Limb (tissue), 2 donors: ENCODE results near the gene PTRHD1.
A peak's percentile ranks its signal among the peaks of the same experiment; 100 is the strongest.
"Not testable (repeated sequence)": the region's sequence is repeated elsewhere in the genome, so short reads cannot be mapped to it uniquely, and the experiment has no call there.

Source experiments
- DNase-seq, 2 donors: peaks; one replicate each; pipeline ENCODE4 v3.0.0-alpha.2; 2016; ENCODE audit errors: extremely low spot score in 2 of 2

Gene PTRHD1, protein sequence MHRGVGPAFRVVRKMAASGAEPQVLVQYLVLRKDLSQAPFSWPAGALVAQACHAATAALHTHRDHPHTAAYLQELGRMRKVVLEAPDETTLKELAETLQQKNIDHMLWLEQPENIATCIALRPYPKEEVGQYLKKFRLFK

DNA sequence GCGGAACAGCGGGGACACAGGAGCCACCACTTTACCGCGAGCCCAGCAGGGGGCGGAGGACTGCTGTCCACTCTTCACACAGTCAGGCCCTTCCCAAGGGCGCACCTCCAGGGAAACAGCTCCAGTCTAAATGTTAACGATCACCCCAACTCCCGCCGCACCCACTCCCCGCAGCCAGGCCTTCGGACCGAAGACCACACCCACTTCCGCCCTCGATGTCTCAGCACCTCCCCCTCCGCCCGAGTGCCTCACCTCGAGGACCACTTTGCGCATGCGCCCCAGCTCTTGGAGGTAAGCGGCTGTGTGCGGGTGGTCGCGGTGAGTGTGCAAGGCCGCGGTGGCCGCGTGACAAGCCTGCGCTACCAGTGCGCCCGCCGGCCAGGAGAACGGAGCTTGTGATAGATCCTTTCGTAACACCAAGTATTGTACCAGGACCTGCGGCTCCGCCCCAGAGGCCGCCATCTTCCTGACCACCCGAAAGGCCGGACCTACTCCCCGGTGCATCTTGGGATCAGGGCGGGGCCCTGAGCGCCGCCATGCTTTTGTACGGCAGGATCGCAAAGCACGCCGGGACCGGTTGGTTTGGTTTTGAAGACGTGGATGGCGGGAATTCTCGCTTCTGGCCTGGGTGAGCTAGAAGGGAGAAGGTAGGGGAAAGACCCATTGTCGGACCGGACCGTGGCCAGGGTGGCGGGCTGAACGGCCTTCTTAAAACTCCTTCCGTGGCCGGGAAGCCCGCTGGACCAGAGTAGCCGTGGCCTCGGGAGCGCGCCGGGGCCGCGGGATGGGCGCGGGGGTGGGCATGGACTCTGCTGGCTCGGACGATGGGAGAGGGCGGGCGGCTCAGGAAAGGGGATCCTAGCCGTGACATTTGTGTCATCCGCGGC is at the start of gene PTRHD1, which contains the start of gene CENPO:
TSS of gene PTRHD1 (minus strand) at position 518 of the 887 bp plus-strand sequence. CDS start at position 504, 14 bp downstream.
TSS of gene CENPO (plus strand) at position 552 of the 887 bp plus-strand sequence. CDS start 495 bp downstream, outside the sequence.
- peak; percentile 97 to 98 for DNase-seq

DNA sequence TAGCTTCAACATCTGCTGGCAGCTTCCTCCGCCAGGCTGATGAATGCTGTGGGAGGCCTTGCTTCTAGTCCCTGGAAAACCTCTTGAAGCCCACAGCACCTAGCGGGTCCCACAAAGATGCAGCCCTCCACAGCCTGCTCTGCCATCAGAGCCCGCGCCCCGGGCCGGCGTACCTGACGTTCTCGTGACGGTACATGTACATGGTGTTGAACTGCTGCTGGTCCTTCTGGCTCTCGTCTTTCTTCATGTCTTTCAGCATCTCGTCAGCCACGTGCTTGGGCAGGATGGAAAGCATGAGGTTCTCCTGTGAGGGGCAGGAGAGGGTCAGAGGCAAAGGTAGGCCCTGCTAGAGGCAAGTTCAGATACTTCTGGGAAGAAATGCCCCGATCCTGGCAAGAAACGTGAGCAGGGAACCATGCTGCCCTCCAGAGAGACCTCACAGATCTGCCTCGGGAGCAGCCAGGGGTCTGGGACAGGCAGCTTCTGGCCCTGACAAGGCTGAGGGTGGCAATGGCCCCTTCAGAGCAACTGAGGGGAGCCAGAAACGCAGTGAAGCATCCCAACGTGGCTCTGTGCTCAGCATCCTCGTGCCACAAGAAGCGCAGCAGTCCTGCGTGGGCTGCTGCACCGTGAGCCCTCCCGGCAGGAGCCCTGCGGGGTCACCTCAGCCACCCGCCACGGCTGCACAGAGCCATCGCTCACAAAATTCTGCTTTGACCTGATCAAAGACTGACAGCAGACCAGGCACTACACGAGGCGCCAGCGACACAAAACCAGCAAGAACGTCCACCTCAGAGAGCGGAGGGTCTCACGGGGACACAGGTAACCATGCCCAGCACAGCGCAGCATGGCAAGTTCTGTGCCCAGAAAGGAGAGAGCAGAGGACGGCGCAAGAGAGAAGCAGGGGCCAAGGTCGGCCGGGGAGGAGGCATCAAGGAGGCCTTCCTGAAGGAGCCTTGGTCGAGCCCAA is 49.2 kb upstream of the PTRHD1 start:
- no peak for DNase-seq

DNA sequence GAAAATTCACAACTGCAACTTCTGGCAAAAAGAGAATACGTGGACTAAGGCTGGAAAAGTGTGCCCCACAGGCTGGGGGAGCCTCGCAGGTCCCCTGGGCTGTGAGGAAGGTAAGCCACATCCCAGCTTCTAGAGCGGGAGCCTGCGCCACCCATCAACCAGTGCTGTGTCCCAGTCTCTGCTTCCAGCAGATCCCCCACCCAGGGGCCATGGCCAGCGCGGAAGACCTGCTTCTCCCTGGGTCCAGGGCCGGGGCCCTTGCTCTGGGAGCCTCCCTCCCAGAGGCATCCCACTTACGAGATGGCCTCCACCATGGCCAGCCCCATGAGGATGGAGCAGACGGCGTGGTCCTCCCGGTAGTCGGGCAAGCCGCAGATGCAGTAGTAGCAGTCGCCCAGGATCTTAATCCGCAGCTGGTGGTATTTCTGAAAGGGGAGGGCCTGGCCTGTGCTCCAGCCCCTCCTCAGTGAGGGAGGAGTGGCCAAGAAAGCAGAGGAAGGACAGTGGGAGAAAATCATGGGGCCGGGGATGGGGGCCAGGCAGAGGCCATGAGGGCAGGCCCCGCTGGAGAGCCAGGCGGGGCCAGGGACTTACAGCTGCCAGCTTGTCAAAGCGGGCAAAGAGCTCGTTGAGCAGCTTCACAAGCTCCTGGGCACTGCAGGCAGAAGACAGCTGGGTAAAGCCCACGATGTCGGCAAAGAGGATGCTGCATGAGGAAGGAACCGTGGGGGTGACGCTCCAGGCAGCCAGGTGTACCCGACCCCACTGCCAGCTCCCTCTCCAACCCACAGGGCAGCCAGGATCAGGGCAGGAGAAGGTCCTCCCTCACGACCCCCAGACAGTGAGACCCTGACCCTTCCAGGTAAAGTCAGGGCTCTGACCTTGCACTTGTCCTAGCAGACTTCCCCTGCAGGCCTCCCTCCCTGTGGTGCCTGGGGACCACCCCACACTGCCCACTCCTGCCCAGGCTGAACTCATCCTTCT is 48.1 kb upstream of the PTRHD1 start:
- no peak for DNase-seq

DNA sequence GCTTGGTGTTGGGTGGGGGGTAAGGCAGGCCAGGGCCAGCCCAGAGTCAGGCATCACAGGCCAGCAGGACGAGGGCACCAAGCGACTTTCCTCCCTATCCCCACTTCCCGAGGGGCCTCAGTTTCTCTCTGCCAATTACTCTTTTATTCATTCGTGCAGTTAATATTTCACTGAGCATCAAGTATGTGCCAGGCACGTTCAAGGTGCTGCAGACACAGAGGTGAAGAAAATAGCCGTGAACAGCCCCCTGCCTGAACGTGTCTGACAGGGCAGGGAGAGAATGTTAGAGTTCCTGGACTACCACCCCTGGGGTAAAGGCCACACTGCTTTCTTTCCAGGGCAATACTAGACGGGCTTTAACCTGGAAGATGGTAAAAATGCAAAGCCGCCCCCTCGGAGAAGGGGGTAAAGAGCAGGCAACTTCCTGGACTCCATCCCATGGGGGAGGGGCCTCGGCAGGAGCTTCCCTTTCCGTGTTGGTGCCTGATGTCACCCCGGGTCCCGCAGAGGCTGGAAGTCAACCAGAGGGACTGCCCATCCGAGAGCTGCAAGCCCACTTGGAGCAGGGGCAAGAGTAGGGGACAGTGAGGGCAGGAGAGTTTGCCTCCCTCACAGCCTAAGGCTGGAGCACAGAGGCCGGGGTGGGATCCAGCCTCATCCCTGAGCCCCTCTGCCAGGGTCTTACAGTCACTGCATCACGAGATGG is 47.1 kb upstream of the PTRHD1 start:
- DNase-seq: no peak

DNA sequence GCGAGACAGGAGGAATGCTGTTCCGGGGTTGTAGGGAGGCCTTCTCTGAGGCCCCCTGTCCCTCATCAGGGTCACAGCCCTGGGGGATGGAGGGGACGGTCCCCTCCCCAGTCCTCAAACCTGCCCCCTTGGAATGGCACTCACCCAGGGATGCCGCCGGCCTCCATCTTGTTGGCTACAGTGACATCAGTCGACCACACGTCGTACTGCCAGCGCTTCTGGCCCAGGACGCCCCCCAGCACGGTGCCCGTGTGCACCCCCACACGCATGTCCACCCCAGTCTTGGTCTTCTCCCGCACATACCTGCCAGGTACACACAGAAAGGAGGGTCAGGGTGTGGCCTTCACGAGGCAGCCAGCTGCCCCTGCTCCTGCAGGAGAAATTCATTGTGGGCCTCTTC is 46.5 kb upstream of the PTRHD1 start:
- no peak for DNase-seq

DNA sequence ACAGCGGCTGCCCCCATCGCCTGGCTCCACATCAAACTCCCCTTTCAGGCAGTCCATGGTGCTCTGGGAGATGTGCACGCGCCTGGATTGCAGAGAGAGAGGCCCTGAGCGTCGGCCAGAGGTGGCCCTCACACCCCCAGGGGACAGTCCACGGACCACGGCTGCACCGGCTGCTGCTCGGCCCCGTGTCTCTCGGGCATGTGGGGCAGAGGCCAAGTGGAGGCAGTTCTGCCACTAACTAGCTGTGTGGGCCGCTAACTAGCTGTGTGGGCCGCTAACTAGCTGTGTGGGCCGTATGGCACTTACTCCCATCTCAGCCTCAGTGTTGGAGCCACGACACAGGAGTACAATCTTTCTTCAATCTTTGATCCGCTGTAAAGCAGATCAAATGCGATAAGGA is 45.4 kb upstream of the PTRHD1 start:
- no peak for DNase-seq

DNA sequence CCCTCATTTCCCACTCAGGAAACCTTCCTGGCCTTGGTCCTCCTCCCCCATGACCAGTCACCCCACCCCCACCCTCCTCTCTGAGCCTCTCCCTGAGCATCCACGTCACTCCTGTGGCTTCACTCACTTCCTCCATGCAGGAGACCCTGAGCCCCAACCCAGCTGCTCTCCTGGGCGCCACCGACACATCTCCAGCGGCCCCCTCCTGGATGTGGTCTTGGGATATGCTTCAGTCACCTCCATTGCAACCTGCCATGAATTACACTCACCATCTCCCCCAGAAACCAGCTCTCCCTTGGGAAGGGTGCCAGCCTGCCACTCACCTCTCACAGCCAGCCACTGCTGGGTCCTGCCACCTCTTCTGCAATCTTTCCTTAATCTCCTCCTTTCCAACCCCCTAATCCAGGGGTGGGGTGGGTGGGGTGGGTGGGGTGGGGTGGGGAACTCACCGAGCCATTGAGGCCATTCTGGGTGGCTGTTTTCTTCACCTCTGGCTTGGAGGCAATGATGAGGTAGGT is 44.9 kb upstream of the PTRHD1 start:
- no peak for DNase-seq

DNA sequence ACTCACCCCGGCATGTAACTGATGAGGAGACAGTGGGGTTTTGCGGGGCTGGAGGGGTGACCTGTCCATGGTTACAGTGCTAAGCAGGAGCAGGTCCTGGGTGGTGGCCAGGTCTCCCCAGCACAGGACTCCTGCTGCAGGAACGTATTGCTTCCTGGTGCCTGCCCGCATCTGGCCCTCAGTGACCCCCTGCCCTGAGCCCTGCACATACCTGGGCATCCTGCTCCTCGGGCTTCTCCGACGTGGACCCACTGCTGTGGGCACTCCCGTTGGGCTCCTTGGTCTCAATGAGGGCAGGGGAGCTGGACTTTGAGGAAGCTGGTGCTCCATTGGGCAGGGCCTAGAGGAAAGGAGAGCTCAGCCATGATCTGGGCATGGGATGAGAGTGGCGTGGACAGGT is 43.5 kb upstream of the PTRHD1 start:
- DNase-seq: no peak

DNA sequence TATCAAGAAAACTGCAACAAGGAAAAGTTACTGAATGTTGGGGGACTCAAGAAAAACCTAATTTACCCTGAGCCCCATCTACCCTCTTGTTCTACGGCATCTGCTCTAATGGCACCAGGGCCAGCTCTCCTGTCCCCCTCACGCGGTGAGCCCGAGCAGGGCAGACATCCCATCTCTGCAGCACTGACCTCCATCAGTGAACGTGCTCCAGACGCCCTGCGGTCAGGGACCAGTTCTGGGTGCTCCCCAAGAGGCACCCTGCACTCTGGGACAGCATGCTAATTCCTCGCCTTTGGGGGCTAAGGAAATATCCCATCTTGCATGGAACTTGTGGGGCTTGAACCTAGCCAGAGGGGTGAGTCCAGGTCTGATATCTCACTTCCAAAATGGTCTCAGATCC is 43.0 kb upstream of the PTRHD1 start:
- no peak for DNase-seq

DNA sequence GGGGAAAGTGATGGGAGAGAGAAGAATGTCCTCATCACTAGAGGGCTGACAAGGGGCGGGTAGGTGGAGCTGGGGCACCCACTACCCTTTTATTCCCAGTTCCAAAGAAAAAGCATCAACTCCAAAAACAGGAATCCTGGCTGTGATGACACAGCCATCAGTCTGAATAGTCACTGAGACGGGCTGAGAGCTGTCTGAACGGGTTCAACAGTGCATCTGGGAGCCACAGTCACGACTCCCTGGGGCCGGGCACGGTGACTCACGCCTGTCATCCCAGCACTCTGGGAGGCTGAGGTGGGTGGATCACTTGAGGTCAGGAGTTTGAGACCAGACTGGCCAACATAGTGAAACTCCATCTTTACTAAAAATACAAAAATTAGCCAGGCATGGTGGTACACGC is 42.2 kb upstream of the PTRHD1 start:
- not testable (repeated sequence) for DNase-seq

DNA sequence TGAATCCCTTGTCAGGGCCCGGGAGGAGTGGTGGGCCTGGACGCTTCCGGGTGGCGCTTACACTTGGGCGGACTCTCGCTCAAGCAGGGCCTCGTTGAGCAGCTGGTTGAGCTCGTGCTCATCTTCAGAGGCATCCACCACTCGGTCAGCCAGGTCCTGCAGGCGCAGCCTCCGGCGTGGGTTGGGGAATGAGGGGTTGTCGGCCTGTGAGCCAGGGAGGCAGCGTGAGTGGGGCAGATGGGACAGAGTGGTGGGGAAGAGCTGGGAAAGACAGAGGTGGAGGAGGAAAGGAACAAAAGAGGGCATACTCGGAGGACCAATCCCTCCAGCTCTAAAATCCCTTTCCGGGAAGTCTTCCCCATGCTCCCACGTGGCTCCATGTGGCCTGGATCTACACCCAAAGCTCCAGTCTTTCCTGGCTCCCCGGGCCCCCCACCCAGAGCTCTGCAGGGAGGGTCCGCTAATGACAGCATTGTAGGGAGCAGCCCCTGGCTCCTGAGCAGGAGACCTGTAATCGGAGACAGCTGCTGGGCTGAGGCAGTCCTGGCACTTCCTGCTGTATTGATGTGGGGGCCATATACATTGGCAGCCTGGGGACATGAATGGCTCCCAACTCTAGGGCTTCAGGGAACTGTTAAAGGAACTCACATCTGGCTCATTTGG is 41.7 kb upstream of the PTRHD1 start:
- no peak for DNase-seq

DNA sequence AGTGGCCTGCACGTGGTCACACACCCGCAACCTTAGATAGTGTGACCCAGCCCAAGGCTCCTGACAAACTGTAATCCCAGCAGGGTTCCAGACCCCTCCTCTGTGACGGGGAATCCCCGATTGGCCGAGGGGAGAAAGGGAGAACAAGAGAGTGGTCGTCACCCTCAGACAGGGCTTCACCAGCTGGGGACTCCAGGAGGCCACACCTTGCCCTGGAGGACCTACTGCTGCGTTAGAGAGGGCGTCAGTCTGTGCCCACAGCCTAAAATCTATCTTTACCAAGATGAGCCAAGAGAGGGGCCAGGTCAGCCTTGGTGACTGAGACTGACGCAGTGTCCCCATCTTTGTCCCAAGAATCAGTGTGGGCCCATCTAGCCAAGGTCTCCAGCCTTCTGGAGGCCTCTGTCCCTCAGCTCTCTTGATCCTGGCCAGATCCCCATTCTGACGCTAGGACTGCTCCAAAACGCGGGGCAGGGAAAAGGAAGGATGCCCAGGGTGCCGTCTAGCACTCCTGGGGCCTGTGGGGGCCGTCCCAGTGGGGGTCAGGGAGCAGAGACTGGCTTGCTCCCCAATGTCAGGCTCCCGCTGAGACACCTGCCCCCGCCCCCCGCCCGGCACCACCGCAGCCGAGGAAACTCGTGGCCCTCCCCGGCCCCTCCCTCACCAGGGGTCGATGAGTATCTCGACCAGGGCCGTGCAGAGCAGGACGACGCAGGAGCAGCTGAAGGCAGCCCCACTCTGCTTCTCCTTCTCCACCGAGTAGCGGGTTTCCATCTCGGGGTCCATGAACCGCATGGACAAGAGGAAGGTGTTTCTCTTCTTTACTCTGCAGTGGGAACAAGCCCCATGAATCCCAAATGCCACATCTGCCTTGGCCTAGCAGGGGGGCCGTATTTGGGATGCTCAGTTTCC is 40.9 kb upstream of the PTRHD1 start:
- no peak for DNase-seq

DNA sequence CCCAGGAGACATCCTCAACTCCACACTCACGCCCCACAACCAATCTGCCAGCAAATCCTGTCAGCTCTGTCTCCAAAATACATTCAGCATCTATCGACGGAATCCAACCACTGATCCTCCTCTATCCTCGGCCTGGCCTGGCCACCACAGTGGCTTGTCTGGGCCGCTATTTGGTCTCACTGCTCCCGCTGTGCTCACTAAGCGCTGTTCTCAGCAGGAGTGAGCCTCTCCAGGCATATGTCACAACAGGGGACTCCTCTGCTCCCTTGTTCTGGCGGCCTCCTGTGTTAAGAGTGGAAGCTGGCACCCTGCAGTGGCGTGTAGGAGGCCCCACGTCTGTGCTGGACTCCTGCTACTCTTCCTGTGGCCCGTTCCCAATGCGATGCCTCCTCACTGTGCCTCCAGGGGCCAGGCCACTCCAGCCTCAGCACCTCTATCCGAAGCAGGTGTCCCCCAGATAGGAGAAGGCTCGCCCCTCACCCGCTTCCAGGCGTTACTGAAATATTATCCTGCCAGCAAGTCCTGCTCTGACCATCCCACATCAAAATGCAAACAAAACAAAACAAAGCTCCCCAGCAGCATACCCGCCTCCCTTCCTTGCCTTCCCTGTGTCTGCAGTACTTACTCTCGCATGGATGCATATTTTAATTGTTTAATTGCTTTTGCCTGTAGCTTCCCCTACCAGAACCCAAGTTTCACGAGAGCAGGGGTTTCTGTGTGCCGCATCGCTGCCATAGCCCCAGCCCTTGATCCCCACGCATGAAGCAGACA is 39.9 kb upstream of the PTRHD1 start:
- DNase-seq: no peak

DNA sequence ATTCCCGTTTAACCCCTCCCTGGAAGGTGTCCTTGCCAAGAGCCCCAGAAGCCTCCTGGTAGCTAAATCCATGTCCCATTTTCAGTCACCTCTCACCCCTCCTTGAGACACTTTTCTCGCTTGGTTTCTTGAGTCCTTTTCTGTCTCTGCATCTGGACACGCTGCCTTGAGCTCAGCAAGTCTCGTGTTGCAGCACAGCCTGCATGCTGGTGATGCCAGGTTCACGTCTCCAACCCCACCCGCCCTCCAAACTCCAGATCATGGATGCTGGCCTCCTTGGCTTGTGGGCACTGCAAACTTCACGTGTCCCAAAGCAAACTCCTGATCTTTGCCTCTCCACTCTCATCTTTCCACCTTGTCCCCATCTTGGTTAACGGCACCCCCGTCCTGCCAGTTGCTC is 39.3 kb upstream of the PTRHD1 start:
- no peak for DNase-seq

DNA sequence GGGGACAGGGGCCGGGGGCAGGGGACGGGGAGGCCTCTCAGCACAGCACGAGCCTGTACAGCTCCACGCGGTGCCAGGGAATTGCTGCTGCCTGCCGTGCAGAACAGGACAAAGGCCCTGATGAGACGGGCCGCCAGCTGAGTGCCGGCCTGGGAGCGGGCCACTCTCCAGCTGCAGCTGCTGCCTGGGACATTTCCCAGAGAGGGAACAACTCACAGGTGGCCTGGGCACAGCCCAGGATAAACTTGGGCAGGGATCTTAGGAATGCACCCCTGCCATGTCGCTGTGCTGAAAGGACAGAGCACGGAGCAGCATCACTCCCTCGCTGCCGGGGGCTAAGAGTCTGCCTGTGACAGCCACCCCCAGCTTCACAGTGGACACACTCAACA is 38.9 kb upstream of the PTRHD1 start:
- peak in 1 of 2 donors; percentile 62 for DNase-seq

DNA sequence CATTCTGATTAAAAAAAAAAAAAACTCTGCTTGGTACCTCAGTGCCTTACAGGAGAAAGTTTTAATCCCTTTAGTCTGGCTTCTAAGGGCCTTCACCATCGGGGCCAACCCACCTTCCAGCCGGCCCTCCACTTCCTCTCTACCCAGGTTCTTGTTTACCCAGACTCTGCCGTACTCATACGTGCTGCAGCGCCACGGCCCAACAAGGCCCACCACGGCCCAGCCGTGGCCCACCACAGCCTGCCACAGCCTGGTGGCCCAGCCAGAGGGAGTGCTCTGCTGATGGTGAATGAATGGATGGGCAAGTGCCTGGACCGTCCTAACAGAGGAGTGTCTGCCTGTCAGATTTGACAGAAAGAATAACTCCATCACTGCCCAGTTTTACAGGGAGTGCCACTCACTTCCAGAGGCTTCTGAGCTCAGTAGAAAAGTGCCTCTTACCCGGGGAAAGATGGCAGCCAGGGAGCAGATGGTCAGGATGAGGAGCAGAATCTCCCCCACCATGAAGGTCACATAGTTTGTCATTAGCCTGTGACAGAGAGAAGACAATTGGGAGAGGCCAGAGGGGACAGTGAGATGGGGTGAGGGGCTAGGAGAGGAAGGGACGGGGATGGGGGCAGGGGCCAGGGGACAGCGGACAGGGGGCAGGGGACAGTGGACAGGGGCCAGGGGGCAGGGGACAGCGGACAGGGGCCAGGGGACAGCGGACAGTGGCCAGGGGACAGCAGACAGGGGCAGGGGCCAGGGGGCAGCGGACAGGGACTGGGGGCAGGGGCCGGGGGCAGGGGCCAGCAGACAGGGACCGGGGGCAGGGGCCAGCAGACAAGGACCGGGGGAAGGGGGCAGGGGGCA is 38.3 kb upstream of the PTRHD1 start:
- DNase-seq: no peak
